Measurements from ENCODE around the gene NCKAP5.
"Not testable (repeated sequence)": the region's sequence is repeated elsewhere in the genome, so short reads cannot be mapped to it uniquely, and the experiment has no call there.

DNA sequence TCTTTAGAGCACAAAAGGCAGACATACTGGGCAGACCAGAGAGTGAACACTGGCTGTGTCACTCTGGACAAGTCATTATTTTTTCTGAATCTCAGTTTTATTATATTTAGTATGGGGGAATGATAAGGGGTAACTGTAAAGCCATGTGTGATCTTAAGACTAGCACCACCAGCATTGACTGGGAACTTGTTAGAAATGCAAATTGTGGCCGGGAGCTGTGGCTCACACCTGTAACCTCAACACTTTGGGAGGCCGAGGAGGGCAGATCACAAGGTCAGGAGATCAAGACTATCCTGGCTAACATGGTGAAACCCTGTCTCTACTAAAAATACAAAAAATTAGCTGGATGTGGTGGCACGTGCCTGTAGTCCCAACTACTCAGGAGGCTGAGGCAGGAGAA lies 869.9 kb downstream of the NCKAP5 start:
- TF ChIP-seq, protein P1, sequence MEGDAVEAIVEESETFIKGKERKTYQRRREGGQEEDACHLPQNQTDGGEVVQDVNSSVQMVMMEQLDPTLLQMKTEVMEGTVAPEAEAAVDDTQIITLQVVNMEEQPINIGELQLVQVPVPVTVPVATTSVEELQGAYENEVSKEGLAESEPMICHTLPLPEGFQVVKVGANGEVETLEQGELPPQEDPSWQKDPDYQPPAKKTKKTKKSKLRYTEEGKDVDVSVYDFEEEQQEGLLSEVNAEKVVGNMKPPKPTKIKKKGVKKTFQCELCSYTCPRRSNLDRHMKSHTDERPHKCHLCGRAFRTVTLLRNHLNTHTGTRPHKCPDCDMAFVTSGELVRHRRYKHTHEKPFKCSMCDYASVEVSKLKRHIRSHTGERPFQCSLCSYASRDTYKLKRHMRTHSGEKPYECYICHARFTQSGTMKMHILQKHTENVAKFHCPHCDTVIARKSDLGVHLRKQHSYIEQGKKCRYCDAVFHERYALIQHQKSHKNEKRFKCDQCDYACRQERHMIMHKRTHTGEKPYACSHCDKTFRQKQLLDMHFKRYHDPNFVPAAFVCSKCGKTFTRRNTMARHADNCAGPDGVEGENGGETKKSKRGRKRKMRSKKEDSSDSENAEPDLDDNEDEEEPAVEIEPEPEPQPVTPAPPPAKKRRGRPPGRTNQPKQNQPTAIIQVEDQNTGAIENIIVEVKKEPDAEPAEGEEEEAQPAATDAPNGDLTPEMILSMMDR (IDR thresholded peaks at IDR 0.05), result not testable (repeated sequence)
- TF ChIP-seq POLR2A, EP300 (IDR thresholded peaks at IDR 0.05): not testable (repeated sequence)
